ENCODE measurements around the gene MADCAM1. TPM values are rescaled to one million over a fixed set of nuclear protein-coding genes. Genes with fewer than 3 reads are reported as not detected.

MADCAM1 gene
- total and polyA plus RNA-seq, 2 experiments from 2014 or later = 2.9 to 4.0 TPM

DNA sequence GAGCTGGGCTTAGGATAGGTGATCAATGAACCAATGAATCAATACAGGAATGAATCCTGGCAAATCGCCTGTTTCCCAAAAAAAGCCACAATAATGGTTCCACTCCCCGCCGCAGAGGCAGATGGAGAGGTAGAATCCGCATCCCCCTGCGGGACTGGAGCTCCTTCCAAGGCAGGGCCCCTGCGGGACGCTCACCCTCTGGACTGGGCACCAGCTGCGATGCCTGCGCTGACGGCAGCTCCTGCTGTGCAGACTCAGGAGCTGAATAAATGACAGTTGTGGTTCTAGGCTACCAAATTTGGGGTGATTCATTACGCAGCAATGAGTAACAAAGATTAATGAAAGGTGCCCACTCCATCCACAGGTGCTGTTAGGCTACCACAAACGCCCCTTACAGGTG, 26.4 kb downstream of the MADCAM1 start:
- Histone ChIP-seq H3K36me3 (replicated peaks; ENCODE audit: insufficient read depth, low read depth) (no peaks in the 10 kb centered on the region), H3K27ac (no peak overlapping the region), H3K27me3 (no peaks in the 10 kb centered on the region), H3K9me2 (replicated peaks; ENCODE audit: insufficient read depth) (no peaks in the 10 kb centered on the region), H3K4me3 (no peak overlapping the region), H4K20me1 (ENCODE audit: insufficient read depth, poor library complexity, severe bottlenecking) (no peaks in the 10 kb centered on the region), H3K4me2 (no peak overlapping the region), H3K9me3 (ENCODE audit: low read depth) (no peaks in the 10 kb centered on the region), H3K4me1 (ENCODE audit: insufficient read depth) (peaks cover 3% of the 10 kb centered on the region), H2AFZ (no peak overlapping the region), H3K79me2 (peaks cover 4% of the 10 kb centered on the region)
- TF ChIP-seq, protein P1, sequence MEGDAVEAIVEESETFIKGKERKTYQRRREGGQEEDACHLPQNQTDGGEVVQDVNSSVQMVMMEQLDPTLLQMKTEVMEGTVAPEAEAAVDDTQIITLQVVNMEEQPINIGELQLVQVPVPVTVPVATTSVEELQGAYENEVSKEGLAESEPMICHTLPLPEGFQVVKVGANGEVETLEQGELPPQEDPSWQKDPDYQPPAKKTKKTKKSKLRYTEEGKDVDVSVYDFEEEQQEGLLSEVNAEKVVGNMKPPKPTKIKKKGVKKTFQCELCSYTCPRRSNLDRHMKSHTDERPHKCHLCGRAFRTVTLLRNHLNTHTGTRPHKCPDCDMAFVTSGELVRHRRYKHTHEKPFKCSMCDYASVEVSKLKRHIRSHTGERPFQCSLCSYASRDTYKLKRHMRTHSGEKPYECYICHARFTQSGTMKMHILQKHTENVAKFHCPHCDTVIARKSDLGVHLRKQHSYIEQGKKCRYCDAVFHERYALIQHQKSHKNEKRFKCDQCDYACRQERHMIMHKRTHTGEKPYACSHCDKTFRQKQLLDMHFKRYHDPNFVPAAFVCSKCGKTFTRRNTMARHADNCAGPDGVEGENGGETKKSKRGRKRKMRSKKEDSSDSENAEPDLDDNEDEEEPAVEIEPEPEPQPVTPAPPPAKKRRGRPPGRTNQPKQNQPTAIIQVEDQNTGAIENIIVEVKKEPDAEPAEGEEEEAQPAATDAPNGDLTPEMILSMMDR (IDR thresholded peaks at IDR 0.05; ENCODE audit: poor library complexity) = no peak
- TF ChIP-seq EZH2phosphoT487 (IDR thresholded peaks at IDR 0.05; ENCODE audit: low read depth, severe bottlenecking, unreplicated experiment) = no peak
- no peak for TF ChIP-seq EZH2 (IDR thresholded peaks at IDR 0.05; ENCODE audit: borderline replicate concordance)
- no peak for DNase-seq (ENCODE audit: low spot score)
- WGBS (ENCODE audit: low lambda C conversion rate, missing lambda C conversion rate) = 98% methylated on average over 12 of the region's 12 CpGs

DNA sequence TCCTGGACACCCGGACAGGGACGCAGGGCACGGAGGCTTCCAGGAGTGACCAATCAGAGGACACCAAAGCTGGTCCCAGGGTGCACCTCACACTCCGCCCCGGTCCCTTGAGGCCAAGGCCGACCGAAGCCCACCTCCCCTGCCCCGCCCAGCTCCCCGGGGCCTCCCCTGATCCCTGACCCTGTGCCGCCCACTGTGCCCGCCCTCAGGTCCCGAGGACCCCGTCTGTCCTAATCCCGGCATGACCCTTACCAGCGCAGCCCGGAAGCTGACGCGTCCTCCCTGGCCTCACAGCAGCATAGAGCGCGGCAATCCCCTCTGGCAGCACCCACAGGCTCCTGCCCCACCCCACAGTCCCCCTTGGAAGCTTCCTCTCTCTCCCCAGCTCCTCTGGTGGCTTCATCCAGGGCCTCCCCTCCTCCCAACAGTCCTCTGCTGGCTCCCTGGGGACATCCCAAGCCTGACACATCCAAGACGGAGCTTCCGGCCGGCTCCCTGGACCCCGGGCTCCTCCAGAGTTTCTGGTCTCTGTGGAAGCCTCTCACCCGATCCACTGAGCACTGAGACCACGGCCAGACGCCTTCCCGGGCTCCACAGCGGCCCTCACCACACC, 27.9 kb downstream of the MADCAM1 start:
- no peaks in the 10 kb centered on the region for H4K20me1 ChIP-seq (ENCODE audit: insufficient read depth, poor library complexity, severe bottlenecking)
- H3K9me2 ChIP-seq (replicated peaks; ENCODE audit: insufficient read depth) = no peaks in the 10 kb centered on the region
- H3K36me3 ChIP-seq (replicated peaks; ENCODE audit: insufficient read depth, low read depth) = no peaks in the 10 kb centered on the region
- no peaks in the 10 kb centered on the region for H3K9me3 ChIP-seq (ENCODE audit: low read depth)
- H3K4me3 ChIP-seq = no peak overlapping the region
- no peak overlapping the region for H3K4me2 ChIP-seq
- TF ChIP-seq EZH2phosphoT487 (IDR thresholded peaks at IDR 0.05; ENCODE audit: low read depth, severe bottlenecking, unreplicated experiment) (no peak), EZH2 (IDR thresholded peaks at IDR 0.05; ENCODE audit: borderline replicate concordance) (no peak)
- TF ChIP-seq, protein P1 (IDR thresholded peaks at IDR 0.05; ENCODE audit: poor library complexity) = no peak
- H2AFZ ChIP-seq = no peak overlapping the region
- H3K27ac ChIP-seq = no peak overlapping the region
- WGBS (ENCODE audit: low lambda C conversion rate, missing lambda C conversion rate) = 72% methylated on average over 8 of the region's 29 CpGs
- H3K27me3 ChIP-seq = no peaks in the 10 kb centered on the region
- DNase-seq (ENCODE audit: low spot score) = no peak
- no peaks in the 10 kb centered on the region for H3K4me1 ChIP-seq (ENCODE audit: insufficient read depth)
- peaks cover 4% of the 10 kb centered on the region for H3K79me2 ChIP-seq

DNA sequence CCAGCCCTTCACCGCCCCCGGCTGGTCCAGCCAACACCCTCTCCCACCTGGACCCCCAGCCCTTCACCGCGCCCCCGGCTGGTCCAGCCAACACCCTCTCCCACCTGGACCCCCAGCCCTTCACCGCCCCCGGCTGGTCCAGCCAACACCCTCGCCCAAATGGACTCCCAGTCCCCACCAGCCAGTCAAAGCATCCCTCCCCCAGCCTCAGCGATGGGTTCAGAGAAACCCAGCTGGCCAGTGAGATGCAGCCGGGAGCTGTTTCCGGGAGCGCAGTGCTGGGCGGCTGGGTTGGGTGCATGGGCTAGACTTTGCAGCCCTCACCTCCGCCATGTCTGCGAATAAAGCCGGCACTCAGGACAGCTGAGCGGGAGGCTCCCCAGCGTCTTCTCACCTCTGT, 28.7 kb downstream of the MADCAM1 start:
- Histone ChIP-seq H4K20me1 (ENCODE audit: insufficient read depth, poor library complexity, severe bottlenecking) (no peaks in the 10 kb centered on the region), H3K36me3 (replicated peaks; ENCODE audit: insufficient read depth, low read depth) (no peaks in the 10 kb centered on the region), H3K27me3 (no peaks in the 10 kb centered on the region), H3K79me2 (no peaks in the 10 kb centered on the region), H3K9me3 (ENCODE audit: low read depth) (no peaks in the 10 kb centered on the region), H3K9me2 (replicated peaks; ENCODE audit: insufficient read depth) (no peaks in the 10 kb centered on the region), H3K27ac (no peak overlapping the region), H3K4me2 (no peak overlapping the region), H3K4me1 (ENCODE audit: insufficient read depth) (no peaks in the 10 kb centered on the region), H2AFZ (no peak overlapping the region), H3K4me3 (no peak overlapping the region)
- WGBS (ENCODE audit: low lambda C conversion rate, missing lambda C conversion rate) = 64% methylated on average over 18 of the region's 18 CpGs
- DNase-seq (ENCODE audit: low spot score) = no peak
- TF ChIP-seq EZH2phosphoT487 (IDR thresholded peaks at IDR 0.05; ENCODE audit: low read depth, severe bottlenecking, unreplicated experiment) (no peak), EZH2 (IDR thresholded peaks at IDR 0.05; ENCODE audit: borderline replicate concordance) (no peak)
- TF ChIP-seq, protein P1 (IDR thresholded peaks at IDR 0.05; ENCODE audit: poor library complexity) = no peak

Measured in hepatocyte (in vitro differentiated cells).